22Rv1 (cell line): Measurements from ENCODE around the gene AGFG2.

Experiments
- CTCF ChIP-seq: fragments of 450-650 bp; IDR thresholded peaks from 2 replicates; pipeline ENCODE4 v1.5.1; 2017; ENCODE audit warnings: mild to moderate bottlenecking
- ZFX ChIP-seq: fragments of 450-650 bp; IDR thresholded peaks from 2 replicates; pipeline ENCODE4 v1.6.1; 2017; ENCODE audit warnings: antibody characterized with exemption, borderline replicate concordance

- TF ChIP-seq CTCF, result no peak
- TF ChIP-seq ZFX, result no peak
Measured at GRCh38 chr7:100586266-100587025, 47.4 kb downstream of the AGFG2 start, which contains the start of gene FBXO24.
